ENCODE results near the gene TNFRSF19. TPM values are rescaled to one million over a fixed set of nuclear protein-coding genes. Genes with fewer than 3 reads are reported as not detected.

TNFRSF19 gene
- total RNA-seq, 2 experiments from 2014 or later: not detected

- Histone ChIP-seq H2AFZ (ENCODE audit: low read length) (no peak overlapping the region), H4K20me1 (ENCODE audit: insufficient read depth, low read length) (no peaks in the 10 kb centered on the region), H3K36me3 (ENCODE audit: insufficient read depth, low read length) (no peaks in the 10 kb centered on the region), H3K4me1 (ENCODE audit: insufficient read depth, low read length, poor library complexity, severe bottlenecking) (no peaks in the 10 kb centered on the region), H3K79me2 (ENCODE audit: insufficient read depth, low read depth, low read length) (no peaks in the 10 kb centered on the region), H3K4me2 (ENCODE audit: low read length) (no peak overlapping the region), H3K4me3 (ENCODE audit: low read depth, low read length, poor library complexity, severe bottlenecking) (no peak overlapping the region), H3K27ac (ENCODE audit: low read depth, low read length, poor library complexity, severe bottlenecking) (no peak overlapping the region), H3K9me2 (ENCODE audit: insufficient read depth, low read length) (no peaks in the 10 kb centered on the region), H3K9me3 (ENCODE audit: low read length) (no peaks in the 10 kb centered on the region)
- peak; percentile 8 for DNase-seq (ENCODE audit: low spot score)
- no TSS peak for BruUV-seq (replicated peaks)
- POLR2A ChIA-PET: no interaction called here
- TF ChIP-seq CTCF (conservative IDR thresholded peaks at IDR 0.05; ENCODE audit: low read length): no peak
- CTCF ChIA-PET (ENCODE audit: unreplicated experiment): no interaction called here
- intact Hi-C loops (cut with micrococcal nuclease; ENCODE audit: unreplicated experiment): no loop called here
Measured at GRCh38 chr13:23695711-23696464, 125.7 kb downstream of the TNFRSF19 start.

GRCh38 chr13:23696610-23697009 is 126.4 kb downstream of the TNFRSF19 start:
- no peak for DNase-seq (ENCODE audit: low spot score)
- Histone ChIP-seq H3K79me2 (ENCODE audit: insufficient read depth, low read depth, low read length) (no peaks in the 10 kb centered on the region), H2AFZ (ENCODE audit: low read length) (no peak overlapping the region), H3K4me2 (ENCODE audit: low read length) (no peak overlapping the region), H3K27ac (ENCODE audit: low read depth, low read length, poor library complexity, severe bottlenecking) (no peak overlapping the region), H3K4me1 (ENCODE audit: insufficient read depth, low read length, poor library complexity, severe bottlenecking) (no peaks in the 10 kb centered on the region), H4K20me1 (ENCODE audit: insufficient read depth, low read length) (no peaks in the 10 kb centered on the region), H3K4me3 (ENCODE audit: low read depth, low read length, poor library complexity, severe bottlenecking) (no peak overlapping the region), H3K9me3 (ENCODE audit: low read length) (no peaks in the 10 kb centered on the region), H3K9me2 (ENCODE audit: insufficient read depth, low read length) (no peaks in the 10 kb centered on the region), H3K36me3 (ENCODE audit: insufficient read depth, low read length) (no peaks in the 10 kb centered on the region)
- intact Hi-C loops (cut with micrococcal nuclease; ENCODE audit: unreplicated experiment): no loop called here
- no peak for TF ChIP-seq EZH2phosphoT487 (IDR thresholded peaks at IDR 0.05; ENCODE audit: borderline replicate concordance, low read depth, low read length)
- BruUV-seq (replicated peaks): no TSS peak
- CTCF ChIA-PET (ENCODE audit: unreplicated experiment): no interaction called here
- POLR2A ChIA-PET: no interaction called here

GRCh38 chr13:23697772-23698313 is 127.6 kb downstream of the TNFRSF19 start:
- Histone ChIP-seq H4K20me1 (ENCODE audit: insufficient read depth, low read length) (no peaks in the 10 kb centered on the region), H3K27ac (ENCODE audit: low read depth, low read length, poor library complexity, severe bottlenecking) (no peak overlapping the region), H3K9me2 (ENCODE audit: insufficient read depth, low read length) (no peaks in the 10 kb centered on the region), H3K36me3 (ENCODE audit: insufficient read depth, low read length) (no peaks in the 10 kb centered on the region), H3K4me1 (ENCODE audit: insufficient read depth, low read length, poor library complexity, severe bottlenecking) (no peaks in the 10 kb centered on the region), H3K4me2 (ENCODE audit: low read length) (no peak overlapping the region), H3K4me3 (ENCODE audit: low read depth, low read length, poor library complexity, severe bottlenecking) (no peak overlapping the region), H2AFZ (ENCODE audit: low read length) (no peak overlapping the region), H3K9me3 (ENCODE audit: low read length) (no peaks in the 10 kb centered on the region), H3K79me2 (ENCODE audit: insufficient read depth, low read depth, low read length) (no peaks in the 10 kb centered on the region)
- no peak for DNase-seq (ENCODE audit: low spot score)
- CTCF ChIA-PET (ENCODE audit: unreplicated experiment): no interaction called here
- intact Hi-C loops (cut with micrococcal nuclease; ENCODE audit: unreplicated experiment): no loop called here
- POLR2A ChIA-PET: interaction anchor here (0.7 to 1.2 kb wide), 4 partner anchors 10 to 1942 kb away, joined by 3 to 6 read pairs (median 4); no protein-coding TSS in a partner anchor
- no peak for TF ChIP-seq EZH2phosphoT487 (IDR thresholded peaks at IDR 0.05; ENCODE audit: borderline replicate concordance, low read depth, low read length)
- no peak for TF ChIP-seq CTCF (conservative IDR thresholded peaks at IDR 0.05; ENCODE audit: low read length)
- BruUV-seq (replicated peaks): no TSS peak

All from OCI-LY7 (cell line).